Stimulated activated CD8-positive, alpha-beta memory T cell treated with anti-CD3 and anti-CD28 coated beads, Interleukin-12 subunit alpha, Interleukin-12 subunit beta, amount 100 ng/mL, for 4 hours (primary cell): Measurements from ENCODE around the gene CAMK2D.

Experiments used
- DNase-seq: peaks from one replicate; pipeline ENCODE4 v3.0.0-alpha.2; 2020; ENCODE audit warnings: low read depth

Gene CAMK2D

DNA sequence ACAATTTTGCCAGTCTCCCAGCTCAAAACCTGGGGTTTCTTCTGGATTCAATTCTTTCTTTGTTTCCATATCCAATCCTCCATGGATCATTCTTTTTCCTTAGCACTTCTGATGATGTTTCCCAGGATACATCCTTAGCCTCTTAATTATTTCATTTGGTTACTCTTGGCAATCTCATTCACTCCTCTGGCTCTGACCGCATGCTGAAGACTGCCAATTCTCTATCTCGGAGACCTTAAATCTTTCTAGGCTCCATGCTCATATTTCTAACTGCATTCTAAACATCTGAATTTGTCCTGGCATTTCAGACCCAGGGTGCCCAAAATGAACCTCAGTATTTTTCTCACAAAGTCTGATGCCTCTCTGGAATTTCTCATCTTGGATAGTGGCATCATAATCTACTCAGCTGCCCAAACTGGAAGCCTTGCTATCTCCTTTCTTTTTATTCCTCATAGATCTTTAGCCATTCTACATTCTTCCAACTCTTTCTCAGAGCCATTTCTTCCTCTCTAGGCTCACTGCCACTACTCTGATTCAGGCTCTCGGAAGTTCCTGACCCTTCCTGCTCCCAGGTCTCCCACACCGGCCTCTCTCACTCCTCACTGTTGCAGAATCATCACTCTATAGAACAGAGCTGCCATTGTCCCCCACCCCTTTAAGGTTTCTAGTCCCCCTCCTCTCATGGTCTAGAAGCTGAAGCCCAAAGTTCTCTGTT, 290.2 kb downstream of the CAMK2D start:
- DNase-seq = no peak

DNA sequence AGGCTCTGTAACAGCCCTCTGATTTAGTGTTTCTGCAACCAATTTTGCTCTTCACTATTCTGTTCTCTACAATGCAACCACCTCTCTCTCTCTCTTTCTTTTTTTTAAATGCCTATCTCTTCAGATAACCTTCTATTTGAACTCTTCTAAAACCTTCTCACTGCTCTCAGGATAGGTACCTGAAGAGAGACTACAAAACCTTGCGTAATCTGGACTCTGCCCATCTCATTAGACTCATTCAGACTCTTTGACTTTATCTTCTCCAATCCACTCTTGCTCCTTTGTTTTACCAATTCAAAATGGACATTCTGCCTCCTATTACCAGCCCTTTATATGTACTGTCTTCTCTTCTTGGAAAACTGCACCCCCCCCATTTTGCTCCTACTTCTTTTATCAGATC, 291.6 kb downstream of the CAMK2D start:
- DNase-seq = no peak

DNA sequence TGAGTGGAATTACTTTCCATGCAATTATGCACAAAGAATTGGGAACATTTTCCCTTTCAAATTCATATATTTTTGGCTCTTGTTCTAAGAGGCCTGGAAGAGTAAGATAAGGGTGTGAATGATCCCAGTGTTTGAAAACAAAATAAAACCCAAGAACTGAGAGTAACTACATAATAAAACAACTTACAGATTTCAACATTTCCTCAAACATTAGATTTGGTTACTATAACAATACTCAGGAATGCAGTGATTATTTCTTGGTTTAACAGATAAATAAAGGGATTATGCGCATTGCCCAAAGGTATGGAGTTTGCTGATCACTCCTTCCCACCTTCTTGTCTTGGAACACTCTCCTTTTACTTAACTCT, 292.5 kb downstream of the CAMK2D start:
- no peak for DNase-seq

DNA sequence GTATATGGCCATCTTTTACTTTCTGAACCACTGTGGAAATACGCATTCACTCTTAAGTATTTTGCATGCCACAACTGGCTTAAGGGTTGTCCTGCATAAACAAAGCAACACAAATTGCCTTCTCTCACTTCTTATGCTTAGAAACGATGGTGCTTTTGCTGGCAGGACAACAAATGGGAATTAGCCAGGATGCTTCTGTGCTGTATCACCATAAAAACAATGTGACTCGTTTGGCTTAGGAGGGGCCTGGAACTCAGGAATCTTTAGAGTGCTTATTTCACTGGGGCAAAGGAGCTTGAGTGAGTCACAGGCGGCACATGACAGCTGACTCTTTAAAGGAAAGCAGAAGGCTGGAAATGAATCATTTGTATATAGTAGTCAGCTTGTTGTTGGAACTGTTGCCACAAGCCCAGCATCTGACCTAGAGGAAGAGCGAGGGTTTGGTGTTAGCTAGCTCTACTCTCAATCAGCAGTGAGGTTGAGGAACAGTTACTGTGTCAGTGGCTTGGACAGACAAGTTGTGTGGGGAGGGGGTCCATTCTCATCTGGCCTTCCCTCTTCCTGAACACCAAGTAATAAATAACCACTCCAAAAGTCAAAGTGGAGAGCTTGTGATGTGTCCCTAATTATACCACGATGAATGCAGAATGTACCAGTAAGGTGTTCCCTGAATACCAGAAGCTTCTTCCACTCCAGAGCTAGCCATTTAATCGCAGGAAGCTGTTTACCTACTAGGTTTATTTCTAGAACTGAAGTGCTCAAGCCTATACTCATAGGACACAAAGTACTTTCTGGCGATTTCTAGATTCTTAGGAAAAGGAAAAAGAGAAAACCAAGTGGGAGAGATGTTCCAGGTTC, 293.1 kb downstream of the CAMK2D start:
- DNase-seq = no peak

DNA sequence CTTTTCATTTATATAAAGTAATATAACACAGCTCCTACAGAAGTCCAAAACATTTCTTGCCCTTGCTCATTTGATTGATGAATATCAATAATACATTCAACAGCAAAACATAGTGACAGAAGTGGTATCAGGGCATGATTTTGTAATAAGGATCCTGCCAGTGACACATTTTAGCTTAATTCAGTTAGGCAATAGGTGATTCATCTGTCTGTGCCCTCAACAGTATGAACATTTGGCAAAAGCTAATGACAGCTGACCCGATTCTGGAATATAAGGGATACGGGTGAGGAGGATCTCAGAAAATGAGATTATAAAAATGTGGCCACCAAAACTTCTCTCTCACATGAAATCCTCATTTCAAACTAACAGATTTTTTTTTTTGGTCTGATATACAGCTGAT, 294.0 kb downstream of the CAMK2D start:
- no peak for DNase-seq

DNA sequence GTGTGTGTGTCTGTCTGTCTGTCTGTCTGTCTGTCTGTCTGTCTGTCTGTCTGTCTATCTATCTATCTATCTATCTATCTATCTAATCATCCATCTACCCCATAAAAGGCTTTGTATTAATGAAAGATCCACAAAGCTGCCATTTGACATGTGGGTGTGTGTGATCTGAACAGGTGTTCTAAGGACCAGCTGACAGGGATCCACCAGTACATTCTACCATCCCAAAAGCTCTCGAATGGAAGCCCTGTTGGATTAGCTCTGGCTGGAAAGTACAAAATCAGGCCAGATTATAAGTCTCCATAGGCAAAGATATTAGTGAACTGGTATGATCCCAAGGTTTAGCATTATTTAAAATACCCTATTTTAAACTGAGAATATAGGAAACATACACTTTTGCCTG, 299.3 kb downstream of the CAMK2D start:
- no peak for DNase-seq

DNA sequence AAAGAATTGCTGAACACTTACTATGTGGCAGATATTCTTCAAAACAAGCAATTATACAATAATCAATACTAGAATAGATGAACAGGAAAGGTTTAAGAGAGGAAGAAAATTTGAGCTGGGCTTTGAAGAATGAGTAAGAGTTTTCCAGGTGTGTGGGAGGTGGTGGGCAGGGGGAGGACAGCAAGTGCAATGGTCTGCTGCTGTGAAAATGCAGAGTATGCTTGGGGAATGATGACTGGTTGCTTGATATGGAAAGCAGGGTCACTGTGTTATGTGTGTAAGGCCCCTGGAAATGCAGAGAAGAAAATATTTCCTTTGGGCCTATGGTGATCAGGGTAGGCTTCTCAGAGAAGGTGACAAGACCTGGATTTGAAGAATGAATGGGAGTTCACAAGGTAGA, 300.3 kb downstream of the CAMK2D start:
- no peak for DNase-seq

DNA sequence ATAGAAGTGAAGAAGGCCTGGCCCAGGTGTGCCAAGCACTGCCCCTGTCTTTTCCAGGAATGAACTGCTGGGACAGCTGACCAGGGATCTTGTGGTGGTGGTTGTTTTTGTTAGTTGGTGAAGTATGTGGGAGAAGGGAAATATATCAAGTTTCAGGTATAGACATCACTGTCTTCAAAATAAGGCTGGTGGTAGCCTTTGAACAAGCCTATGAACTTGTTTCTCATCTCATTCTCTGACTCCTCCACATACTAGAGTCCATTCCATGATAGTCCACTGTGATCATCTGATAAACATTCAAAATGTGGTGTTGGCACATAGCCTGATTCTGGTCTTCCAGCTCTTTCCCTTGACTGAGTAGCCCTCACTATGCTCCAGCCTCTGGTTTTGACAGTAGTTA, 303.7 kb downstream of the CAMK2D start:
- DNase-seq = no peak

DNA sequence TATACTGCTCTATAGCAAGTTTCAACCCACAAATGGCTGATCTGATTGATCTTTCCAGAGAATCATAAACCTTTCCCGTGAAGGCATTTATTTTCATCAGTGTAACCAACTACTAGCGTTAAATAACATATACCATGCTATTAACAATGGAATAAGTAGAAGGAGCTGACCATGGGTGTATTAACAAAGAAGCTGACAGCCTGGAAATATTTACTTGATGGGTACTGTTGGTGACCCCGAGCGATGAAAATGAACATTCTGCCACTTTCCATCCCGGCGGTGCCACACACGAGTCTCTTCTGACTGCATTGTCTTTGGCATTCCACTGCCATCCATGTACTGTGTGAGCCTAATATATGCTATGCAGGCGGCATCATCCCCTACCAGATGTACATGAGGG, 304.4 kb downstream of the CAMK2D start:
- no peak for DNase-seq

DNA sequence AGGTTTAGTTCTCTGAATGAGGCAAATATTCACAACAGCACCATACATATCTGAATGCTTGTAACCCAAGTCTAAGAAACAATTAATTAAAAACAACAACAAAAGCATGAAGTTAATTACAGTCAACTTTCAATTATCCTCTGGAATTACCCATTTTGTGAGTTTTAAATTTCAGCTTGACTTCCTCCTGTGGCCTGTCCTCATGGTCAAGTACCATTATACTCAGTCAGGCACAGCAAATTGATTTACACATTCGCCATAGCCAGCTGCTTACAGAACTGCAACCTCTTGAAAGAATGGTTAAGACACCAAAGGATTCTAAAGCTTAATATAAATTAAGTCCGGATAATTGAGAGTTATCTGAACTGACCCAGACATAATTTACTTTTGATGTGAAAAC, 306.5 kb downstream of the CAMK2D start:
- DNase-seq = no peak

DNA sequence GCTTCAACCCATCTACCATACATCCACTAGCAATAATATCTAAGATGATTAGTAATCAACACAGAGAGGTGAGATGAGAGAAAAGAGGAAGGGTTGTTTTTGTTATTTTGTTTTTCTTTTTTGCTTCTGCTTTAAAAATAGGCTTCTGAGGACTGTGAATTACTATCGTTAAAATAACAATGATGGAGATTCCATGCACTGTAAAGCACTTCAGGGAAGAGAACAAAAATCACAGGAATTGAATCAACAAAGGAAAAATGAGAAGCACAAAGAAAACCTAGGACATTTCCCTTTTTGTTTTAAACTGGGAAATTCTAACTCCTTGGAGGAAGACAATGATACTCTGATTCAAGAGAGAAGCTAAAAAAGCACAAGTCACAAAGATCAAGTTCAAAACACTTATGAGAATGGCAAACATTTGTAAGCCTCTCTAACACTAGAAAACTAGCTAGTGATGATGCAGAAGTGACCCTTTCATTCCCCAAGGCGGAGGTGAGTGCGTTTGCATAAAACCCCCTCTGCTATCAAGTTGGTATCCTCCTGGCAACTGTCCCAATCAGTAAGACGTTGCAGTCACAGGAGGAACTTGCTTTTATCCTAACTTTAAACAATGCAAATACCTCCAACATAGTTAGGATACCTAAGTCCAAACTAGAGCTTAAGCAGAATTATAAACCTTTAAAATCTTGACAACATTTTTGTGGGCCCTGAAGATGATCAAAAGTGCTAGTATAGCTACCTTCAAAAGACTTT, 308.5 kb downstream of the CAMK2D start:
- no peak for DNase-seq

DNA sequence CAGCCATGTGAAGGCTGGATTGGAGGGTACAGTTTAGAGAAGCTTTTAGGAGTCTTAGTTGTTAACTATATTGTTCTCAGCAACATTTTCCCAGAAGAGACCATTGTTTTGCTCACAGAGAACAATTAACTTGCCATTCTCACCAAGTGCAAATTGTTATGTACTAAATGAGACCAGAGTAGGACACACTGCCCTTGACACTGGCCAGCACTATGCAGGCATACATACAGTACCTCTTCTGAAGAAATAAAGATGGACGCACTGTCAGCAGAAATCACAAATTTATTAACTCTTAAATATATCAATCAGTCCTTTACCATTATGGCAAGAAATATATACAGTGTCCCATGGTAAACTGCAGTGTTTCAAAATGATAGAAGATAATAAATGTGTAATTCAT, 309.4 kb downstream of the CAMK2D start:
- DNase-seq = no peak

DNA sequence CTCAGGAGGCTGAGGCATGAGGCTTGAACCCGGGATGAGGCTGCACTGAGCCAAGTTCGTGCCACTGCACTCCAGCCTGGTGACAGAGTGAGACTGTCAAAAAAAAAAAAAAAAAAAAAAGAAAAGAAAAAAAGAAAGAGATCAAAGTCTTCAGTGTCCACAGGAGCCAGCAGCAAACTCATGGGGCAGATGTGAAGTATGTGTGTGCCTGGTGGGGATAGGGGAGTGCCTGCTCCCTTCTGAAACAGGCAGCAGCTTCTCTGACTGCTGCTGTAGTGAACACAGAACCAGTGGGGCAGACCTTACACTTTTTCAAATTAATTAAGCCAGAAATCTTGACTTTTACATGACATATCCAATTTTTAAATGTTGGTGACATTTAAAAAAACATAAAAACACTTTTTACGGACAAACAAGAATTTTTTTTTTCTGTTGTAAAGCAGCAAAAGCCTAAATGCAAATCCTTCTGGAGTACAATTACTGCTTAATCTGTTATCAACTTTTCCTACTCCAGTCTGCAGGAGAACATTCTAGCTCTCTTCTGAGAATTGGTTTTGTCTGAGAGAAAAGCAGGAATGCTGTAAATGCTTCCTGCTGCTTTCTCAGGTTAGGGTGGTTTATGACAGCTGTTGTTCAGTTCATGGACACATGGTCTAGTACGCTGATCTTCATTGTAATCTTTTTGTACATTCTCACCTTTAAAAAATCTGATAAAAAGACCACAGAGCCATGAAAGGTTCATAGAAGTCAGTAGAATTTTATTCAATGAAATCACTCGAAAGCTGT, 311.1 kb downstream of the CAMK2D start:
- DNase-seq = no peak

DNA sequence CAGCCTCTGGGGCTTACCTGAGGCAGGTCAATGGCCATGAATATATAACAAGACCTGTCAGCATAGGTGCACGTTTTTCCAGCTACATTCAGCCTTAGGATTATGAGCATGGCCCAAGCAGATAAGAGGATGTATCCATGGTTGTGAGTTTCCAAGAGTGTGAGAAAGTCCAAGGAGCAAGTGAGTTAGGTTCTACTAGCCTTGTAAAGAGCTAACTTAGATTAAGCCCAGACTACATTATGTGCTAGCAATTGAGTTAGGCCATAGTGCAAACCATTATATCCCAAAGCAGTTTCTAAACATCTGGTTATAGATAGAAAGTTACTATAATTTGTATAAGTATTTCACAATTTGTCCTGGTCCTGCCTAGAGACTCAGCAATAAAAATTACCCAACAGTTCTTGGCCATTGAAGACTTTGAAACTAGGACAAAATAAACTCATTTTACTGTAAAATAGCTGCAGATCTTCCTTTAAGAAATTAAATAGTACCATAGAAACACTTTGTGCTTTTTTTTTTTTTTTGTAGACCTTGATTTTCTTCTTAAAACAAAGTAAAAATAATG, 312.0 kb downstream of the CAMK2D start:
- DNase-seq = no peak

DNA sequence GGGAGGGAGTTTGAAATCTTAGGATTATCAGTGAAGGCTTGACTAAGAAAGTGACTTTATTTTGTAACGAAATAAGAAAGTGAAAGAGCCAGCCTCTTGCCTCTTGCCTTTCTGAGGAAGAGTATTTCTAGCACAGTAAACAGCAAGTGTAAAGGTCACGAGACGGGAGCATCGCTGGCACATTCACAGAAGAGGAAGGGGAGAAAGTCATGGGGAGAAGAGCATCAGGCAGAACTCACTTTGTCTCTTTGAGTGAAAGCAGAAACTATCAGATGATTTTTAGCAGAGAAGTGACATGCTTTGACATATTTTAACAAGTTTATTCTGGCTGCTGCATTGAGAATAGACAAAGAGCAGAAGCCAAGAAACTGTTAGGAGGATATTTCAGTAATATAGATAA, 313.8 kb downstream of the CAMK2D start:
- DNase-seq = no peak

DNA sequence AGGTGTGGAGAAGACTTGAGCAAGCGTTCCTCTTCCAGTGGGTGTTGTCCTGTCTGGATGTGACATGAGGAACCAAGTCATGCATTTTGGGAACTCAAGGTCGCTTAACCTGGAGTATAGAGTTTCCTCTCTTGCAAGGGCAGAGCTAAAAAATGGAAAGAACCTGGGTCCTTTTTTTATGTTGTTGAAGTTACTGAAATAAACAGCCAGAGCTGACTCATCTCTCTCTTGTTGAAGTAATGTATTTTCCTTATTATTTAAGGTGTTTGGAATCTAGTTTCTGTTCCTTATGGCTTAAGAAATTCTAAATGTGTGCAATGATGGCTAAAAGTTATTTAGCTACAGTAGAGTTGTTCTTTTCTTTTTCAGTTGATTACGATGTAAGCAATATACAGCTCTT, 314.5 kb downstream of the CAMK2D start:
- no peak for DNase-seq

DNA sequence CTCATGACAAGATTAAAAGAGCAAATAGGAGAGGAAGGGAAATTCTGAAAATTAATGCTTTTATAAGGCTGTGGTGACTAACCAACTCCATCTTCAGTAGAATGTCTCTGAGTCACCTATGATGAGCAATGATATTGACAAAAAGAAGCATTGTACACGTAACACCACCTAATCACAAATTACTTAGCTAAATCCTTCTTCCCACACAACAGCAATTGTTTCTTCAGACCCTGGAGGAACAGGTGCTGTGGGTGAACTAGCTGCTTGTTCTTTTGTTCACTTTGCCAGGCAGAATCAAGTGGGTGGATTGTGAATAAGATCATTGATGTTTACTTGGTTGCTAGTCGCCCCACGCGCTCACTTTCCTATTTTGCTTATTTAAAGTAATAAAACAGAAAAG, 315.5 kb downstream of the CAMK2D start:
- DNase-seq = no peak

DNA sequence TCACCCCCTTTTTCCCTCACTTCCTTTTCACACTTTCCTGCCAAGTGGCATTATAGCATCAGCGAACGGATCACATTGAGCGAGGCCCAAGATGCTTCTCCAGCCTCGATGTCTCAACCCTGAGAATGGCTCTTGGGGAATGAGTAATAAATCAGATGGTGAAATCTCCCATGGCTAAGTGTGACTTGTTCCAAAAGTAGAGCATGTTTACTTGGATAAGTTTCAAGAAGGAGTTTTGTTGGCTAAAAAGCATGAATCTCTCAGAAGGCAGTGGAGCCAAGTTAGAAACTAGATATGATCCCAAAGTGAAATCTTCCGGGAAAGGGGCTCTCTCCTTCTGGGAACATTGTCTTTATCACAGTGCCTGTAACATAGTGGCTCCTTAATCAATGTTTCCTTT, 316.3 kb downstream of the CAMK2D start:
- DNase-seq = no peak

DNA sequence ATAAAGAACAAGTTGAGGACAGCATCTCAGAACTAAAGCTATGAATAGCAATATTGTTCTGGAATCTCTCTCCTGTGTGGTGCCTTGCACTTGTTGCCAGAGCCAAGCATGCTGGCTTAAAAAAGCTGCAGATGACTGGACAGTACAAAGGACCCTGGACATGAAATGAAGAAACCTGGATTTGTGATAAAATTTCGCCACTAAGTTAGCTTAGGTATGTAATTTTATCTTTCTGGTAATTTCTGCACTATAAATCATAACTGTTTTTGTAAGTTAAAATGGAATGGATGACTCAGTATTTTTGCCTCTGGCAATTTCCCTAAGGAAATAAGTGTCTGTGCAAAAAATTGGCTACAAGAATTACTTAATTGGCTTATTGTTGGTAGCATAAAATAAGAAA, 317.2 kb downstream of the CAMK2D start:
- DNase-seq = no peak

DNA sequence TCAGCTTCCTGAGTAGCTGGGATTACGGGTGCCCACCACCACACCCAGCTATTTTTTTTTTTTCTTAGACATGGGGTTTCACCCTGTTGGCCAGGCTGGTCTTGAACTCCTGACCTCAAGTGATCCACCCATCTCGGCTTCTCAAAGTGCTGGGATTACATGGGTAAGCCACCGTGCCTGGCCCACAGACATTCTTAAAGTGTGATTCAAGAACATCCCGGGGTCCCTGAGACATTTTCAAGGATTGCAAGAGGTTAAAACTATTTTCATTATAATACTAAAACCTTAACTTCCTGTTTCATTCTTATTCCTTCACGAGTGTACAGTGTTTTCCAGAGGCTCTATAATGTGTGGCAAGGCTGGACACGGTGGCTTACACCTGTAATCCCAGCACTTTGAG, 318.7 kb downstream of the CAMK2D start:
- DNase-seq = no peak

DNA sequence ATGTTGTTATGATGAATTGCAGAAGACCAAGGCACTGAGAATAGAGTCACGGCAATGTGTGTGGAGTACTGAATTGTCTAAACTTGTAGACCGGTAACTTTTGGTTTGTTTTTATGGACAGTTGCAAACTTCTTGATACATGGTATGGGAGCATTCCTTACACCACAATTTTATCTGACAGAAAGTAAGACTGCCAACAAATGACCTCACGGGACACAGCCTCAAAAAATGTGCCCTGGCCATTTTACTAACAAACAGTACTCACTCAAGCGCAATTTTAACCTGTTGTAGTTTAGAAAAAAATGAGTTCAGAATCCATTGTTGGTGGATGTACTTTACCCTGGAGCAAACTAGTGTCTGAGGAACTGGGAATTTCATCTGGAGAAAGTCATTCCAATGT, 321.2 kb downstream of the CAMK2D start:
- no peak for DNase-seq

DNA sequence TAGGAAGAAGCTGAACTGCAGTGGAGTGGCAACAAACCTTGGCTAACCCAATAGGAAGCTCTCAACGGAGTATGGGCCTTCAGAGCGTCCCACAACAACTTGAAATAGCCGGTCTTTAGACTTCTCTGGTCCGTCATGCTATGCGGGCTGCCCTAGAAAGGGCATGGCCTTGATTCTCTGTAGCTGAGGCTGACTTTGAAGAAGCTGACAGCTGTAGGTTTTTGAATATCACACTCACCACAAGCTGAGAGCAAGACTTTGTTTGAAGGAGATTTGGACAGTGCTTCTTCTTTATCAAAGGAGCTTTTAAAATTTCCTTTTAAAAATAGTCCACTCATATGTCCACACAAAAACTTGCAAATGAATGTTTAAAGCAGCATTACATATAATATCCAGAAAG, 322.9 kb downstream of the CAMK2D start:
- no peak for DNase-seq
